Esophagus muscularis mucosa (tissue), 4 donors: ENCODE measurements around the gene LDLRAD3.

Source experiments
- EP300 ChIP-seq: sonication (generic); formaldehyde crosslinking; IDR thresholded peaks from one replicate; pipeline ENCODE4 v1.6.1; 2017; ENCODE audit warnings: antibody characterized with exemption
- POLR2A ChIP-seq: fragments of 450-650 bp; IDR thresholded peaks from one replicate; pipeline ENCODE4 v1.6.1; 2017; ENCODE audit warnings: antibody characterized with exemption, moderate library complexity, mild to moderate bottlenecking, low read depth
- TF ChIP-seq, protein P1 (sequence below), 3 experiments: fragments of 200-600 bp in 2 of 3; fragments of 450-650 bp in 1 of 3; sonication (generic) in 2 of 3; IDR thresholded peaks; one replicate each; pipeline ENCODE4 v1.5.1; 2017 to 2019; ENCODE audit warnings: antibody characterized with exemption in 3 of 3, mild to moderate bottlenecking in 2 of 3, moderate library complexity in 1 of 3

DNA sequence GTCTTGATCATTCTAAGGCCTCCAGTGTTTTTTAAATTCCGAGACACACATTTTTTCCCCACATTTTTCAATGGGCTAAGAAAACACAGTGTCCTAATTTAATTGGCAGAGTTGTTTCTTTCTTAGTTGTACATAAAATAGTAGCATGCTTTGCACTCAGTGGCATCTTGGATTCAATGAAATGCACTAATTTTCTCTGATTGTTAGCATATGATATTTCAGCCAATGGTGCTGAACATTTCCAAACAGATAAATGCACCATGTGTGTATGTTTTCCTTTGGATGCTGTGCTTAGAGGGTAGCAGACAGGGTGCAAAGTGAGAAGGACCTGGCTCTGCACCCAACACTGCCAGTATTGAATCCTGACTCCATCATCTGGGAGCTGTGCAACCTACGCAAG, 103.5 kb downstream of the LDLRAD3 start:
- TF ChIP-seq POLR2A (no peak), EP300 (no peak)
- TF ChIP-seq, protein P1, sequence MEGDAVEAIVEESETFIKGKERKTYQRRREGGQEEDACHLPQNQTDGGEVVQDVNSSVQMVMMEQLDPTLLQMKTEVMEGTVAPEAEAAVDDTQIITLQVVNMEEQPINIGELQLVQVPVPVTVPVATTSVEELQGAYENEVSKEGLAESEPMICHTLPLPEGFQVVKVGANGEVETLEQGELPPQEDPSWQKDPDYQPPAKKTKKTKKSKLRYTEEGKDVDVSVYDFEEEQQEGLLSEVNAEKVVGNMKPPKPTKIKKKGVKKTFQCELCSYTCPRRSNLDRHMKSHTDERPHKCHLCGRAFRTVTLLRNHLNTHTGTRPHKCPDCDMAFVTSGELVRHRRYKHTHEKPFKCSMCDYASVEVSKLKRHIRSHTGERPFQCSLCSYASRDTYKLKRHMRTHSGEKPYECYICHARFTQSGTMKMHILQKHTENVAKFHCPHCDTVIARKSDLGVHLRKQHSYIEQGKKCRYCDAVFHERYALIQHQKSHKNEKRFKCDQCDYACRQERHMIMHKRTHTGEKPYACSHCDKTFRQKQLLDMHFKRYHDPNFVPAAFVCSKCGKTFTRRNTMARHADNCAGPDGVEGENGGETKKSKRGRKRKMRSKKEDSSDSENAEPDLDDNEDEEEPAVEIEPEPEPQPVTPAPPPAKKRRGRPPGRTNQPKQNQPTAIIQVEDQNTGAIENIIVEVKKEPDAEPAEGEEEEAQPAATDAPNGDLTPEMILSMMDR (IDR thresholded peaks at IDR 0.05), result no peak
